MM.1S (cell line): Measurements from ENCODE around the gene TMEM191B.
"Not testable (repeated sequence)": the region's sequence is repeated elsewhere in the genome, so short reads cannot be mapped to it uniquely, and the experiment has no call there.

Experiments used
- CTCF ChIP-seq: fragments of 300-600 bp; sonication (generic); IDR thresholded peaks from 2 replicates; pipeline ENCODE4 v1.5.1; 2016; ENCODE audit warnings: antibody characterized with exemption, low read length, mixed read lengths
- EZH2 ChIP-seq: fragments of 300-600 bp; sonication (generic); optimal IDR thresholded peaks from 2 replicates; pipeline ENCODE3; 2017; ENCODE audit warnings: low read depth, mild to moderate bottlenecking, antibody characterized with exemption, low read length, mixed read lengths

- TF ChIP-seq CTCF, EZH2: not testable (repeated sequence)
Measured at GRCh38 chr22:18570509-18571246, 43.1 kb downstream of the TMEM191B start.
